ENCODE results near the gene NHLRC4.
"Not testable (repeated sequence)": the region's sequence is repeated elsewhere in the genome, so short reads cannot be mapped to it uniquely, and the experiment has no call there.

NHLRC4 gene

GRCh38 chr16:583815-584591, 17.2 kb downstream of the NHLRC4 start:
- no peak for DNase-seq (ENCODE audit: low read depth)

- no peak for DNase-seq (ENCODE audit: low read depth)
Observed at GRCh38 chr16:585351-585750, 18.5 kb downstream of the NHLRC4 start.

GRCh38 chr16:586047-586644, 19.3 kb downstream of the NHLRC4 start:
- no peak for DNase-seq (ENCODE audit: low read depth)

DNA sequence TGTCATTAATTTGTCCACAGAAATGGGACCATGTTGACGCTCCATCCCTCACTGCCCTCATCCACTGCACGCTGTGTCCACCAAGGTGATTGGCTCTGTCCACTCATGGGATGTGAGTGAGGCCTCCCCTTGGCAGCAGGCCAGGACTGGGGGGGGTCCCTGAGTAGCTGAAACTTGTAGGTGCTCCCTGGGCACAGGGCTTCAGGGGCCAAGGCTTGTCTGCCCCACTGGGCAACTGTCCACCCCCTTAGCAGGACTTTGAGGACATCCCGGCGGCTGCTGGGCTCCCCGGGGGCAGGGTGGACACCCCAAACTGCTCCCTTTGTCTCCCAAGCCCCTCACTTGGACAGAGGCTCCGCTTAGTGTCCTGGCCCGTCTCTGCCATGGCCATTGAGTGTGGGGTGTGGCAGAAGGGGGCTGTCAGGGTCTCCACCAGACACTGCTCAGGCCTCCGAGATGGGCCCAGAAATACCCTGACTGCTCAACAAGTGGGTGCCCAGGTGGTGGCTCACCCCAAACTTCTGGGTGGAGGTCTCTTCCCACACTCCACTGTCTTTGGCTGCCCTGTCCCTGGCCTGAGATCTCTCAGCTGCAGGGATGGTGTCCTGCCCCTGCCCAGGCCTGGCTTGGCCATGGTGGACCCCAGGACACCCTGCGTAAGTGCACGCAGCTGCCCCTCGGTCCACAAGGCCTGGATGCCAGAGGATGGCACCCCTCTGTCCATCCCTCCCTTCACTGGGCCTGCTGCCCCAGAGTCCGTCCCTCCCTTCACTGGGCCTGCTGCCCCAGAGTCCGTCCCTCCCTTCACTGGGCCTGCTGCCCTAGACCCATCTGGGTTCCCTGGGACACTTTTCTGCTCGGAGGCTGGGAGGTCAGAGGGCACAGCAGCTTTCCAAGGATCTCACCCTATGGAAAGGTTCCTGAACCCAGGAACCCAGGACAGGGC, 20.1 kb downstream of the NHLRC4 start:
- DNase-seq (ENCODE audit: low read depth) = no peak

GRCh38 chr16:588639-588888, 21.8 kb downstream of the NHLRC4 start:
- peak; percentile 53 for DNase-seq (ENCODE audit: low read depth)

- DNase-seq (ENCODE audit: low read depth) = peak; percentile 96
Observed at GRCh38 chr16:588889-589657, 22.3 kb downstream of the NHLRC4 start.

- DNase-seq (ENCODE audit: low read depth) = peak; percentile 98
Observed at GRCh38 chr16:589658-590187, 22.9 kb downstream of the NHLRC4 start, which contains the start of gene RAB40C. RAB40C (plus strand) TSS chr16:590066; CDS start chr16:590292, 226 bp downstream.

GRCh38 chr16:590188-590814, 23.5 kb downstream of the NHLRC4 start:
- no peak for DNase-seq (ENCODE audit: low read depth)

DNA sequence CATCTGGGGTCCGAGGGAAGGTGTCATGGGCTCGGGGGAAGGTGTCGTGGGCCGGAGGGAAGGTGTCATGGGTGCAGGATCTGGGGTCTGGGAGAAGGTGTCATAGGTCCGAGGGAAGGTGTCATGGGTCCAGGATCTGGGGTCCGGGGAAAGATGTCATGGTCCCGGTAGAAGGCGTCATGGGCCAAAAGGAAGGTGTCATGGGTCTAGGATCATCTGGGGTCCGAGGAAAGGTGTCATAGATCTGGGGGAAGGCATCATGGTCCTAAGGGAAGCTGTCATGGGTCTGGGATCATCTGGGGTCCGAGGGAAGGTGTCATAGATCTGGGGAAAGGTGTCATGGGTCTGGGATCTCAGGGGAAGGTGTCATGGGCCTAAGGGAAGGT, 24.0 kb downstream of the NHLRC4 start:
- DNase-seq (ENCODE audit: low read depth) = no peak

- DNase-seq (ENCODE audit: low read depth) = no peak
Observed at GRCh38 chr16:591231-591630, 24.4 kb downstream of the NHLRC4 start.

GRCh38 chr16:591892-592517, 25.2 kb downstream of the NHLRC4 start:
- DNase-seq (ENCODE audit: low read depth) = no peak

DNA sequence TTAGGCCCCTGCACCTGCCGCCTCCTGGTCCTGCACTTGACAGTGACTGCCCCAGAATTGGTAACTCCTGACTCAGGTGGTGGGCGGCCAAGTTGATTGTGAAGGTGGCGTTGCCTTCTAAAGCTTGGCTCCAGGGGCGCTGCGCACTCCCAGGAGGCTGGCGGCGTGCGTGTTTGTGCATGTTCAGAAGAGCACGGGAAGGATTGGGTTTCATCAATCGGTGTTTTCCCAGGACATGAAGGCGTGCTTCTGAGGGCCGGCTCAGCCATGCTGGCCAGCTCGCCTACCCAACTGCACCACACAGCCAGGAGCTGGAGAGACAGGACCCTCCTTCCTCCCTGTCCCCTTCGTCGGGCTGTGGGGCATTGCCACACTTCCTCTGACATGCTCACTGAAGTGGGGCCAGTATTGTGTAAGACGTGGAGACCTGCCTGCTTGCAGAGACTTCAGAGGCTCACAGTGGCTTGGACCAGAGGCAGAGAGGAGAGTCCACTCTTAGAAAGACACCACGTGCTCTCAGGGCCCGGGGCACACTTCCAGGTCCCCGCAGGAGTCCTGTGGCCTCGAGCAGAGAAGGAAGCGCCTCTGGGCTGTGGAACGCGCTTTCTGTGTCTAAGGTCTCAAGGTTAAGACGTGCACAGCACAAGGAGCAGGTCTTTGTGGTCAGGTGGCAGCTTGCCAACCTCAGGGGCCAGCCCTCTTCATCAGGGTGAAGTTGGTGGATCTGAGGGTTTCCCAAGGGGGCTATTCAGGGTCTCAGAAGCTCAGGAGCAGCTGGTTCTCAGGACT, 25.9 kb downstream of the NHLRC4 start:
- DNase-seq (ENCODE audit: low read depth) = no peak

GRCh38 chr16:593406-593805, 26.6 kb downstream of the NHLRC4 start:
- no peak for DNase-seq (ENCODE audit: low read depth)

GRCh38 chr16:593807-594206, 27.0 kb downstream of the NHLRC4 start:
- DNase-seq (ENCODE audit: low read depth) = no peak

DNA sequence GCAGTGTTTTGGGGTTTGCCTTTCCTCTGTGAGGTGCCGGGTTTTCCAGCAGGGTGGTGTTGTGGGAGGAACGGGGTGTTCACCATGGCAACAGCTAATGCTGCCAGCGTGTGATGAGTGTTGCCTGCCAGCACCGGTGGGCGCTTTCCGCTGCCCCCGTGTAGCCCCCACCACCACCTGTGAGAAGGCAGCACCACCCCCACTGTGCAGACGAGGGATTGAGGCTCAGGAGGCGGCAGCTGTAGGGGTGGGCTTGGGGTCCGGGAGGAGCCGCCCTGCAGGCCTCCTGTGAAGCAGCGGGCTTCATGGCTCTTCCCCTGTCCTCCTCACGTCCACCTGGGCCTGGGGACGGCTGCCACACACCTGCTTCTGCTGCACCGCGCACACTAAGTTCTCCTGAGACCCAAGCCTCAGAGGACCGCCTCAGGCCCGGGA, 28.3 kb downstream of the NHLRC4 start:
- no peak for DNase-seq (ENCODE audit: low read depth)

DNA sequence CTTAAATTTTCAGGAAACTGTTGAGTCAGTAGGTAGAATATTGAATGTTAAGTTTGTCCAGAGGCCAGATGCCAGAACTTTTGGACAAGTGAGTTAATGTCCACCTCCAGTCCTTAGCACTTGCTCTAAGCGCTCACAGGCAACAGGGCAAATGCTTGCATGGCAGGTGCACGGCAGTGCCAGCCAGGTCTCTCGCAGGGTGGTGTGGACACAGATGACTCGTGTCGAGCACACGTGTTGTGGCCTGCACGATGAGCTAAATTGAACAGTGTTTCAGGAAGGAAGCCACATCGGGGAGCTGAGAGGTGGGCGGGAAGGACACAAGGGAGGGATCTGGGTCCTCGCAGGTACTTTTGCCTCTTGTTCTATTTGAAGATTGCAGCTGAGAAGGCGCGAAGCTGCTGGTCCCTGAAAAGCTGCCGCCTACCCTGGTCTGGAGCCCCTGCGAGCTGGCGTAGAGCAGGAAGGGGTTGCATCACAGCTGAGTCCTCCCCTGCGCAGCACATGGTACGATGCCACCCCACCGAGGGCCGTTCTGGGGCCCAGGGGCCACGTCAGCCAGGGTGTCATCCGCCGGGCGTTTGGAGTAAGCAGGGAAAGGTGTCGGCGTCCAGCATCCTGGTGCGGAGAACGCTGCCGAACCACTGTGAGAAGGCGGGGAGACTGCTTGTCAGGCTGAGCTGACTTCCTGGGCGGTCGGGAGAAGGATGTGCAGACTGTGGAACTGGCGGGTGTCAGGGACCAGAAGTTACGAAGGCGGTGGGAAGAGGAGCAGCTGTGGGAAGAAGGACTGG, 29.3 kb downstream of the NHLRC4 start:
- DNase-seq (ENCODE audit: low read depth) = no peak

- DNase-seq (ENCODE audit: low read depth) = no peak
Observed at GRCh38 chr16:596736-597060, 29.9 kb downstream of the NHLRC4 start.

GRCh38 chr16:597655-598054, 30.9 kb downstream of the NHLRC4 start:
- DNase-seq (ENCODE audit: low read depth) = not testable (repeated sequence)

All from activated T-cell treated with anti-CD3 and anti-CD28 coated beads for 24 hours (primary cell).